Loucy (cell line): ENCODE data around the gene CORO1A.

Experiments
- H2AFZ ChIP-seq: fragments of 200-600 bp; sonication (generic); 2 replicates; pipeline ENCODE4 v1.6.0; 2016; ENCODE audit warnings: antibody characterized with exemption, mild to moderate bottlenecking, low read length, moderate library complexity
- H3F3A ChIP-seq: fragments of 200-600 bp; 2 replicates; pipeline ENCODE4 v1.6.0; 2016; ENCODE audit warnings: antibody characterized with exemption, low read depth, mild to moderate bottlenecking
- H3K27me3 ChIP-seq: fragments of 200-600 bp; sonication (generic); 2 replicates; pipeline ENCODE4 v1.6.1; 2014; ENCODE audit warnings: low read length, mild to moderate bottlenecking; ENCODE audit not compliant: insufficient read depth, poor library complexity, severe bottlenecking
- H3K36me3 ChIP-seq: fragments of 200-600 bp; sonication (generic); 2 replicates; pipeline ENCODE4 v1.6.1; 2016; ENCODE audit warnings: low read length; ENCODE audit not compliant: insufficient read depth
- H3K4me1 ChIP-seq: fragments of 200-600 bp; sonication (generic); 2 replicates; pipeline ENCODE4 v1.5.1; 2014; ENCODE audit warnings: low read length, mild to moderate bottlenecking; ENCODE audit not compliant: insufficient read depth, poor library complexity, severe bottlenecking
- H3K4me2 ChIP-seq: fragments of 200-600 bp; sonication (generic); 2 replicates; pipeline ENCODE4 v1.6.0; 2014; ENCODE audit warnings: antibody characterized with exemption, low read length, low read depth, mild to moderate bottlenecking; ENCODE audit not compliant: poor library complexity, severe bottlenecking
- H3K4me3 ChIP-seq: fragments of 200-600 bp; sonication (generic); 2 replicates; pipeline ENCODE4 v1.5.1; 2014; ENCODE audit warnings: low read length, mild to moderate bottlenecking, mixed read lengths; ENCODE audit not compliant: poor library complexity, severe bottlenecking
- H3K79me2 ChIP-seq: fragments of 200-600 bp; sonication (generic); 2 replicates; pipeline ENCODE4 v1.6.1; 2014; ENCODE audit warnings: low read length; ENCODE audit not compliant: insufficient read depth
- H3K9ac ChIP-seq: fragments of 200-600 bp; sonication (generic); 2 replicates; pipeline ENCODE4 v1.6.0; 2014; ENCODE audit warnings: mild to moderate bottlenecking, low read depth, low read length, moderate library complexity; ENCODE audit not compliant: poor library complexity, severe bottlenecking
- H3K9me2 ChIP-seq: fragments of 200-600 bp; sonication (generic); replicated peaks from 2 replicates; pipeline ENCODE4 v1.6.1; 2016; ENCODE audit warnings: low read depth, low read length, mixed read lengths
- H3K9me3 ChIP-seq: fragments of 200-600 bp; sonication (generic); 2 replicates; pipeline ENCODE4 v1.6.1; 2014; ENCODE audit warnings: mild to moderate bottlenecking, antibody characterized with exemption, low read length, low read depth; ENCODE audit not compliant: insufficient read depth
- H4K20me1 ChIP-seq: fragments of 200-600 bp; sonication (generic); 2 replicates; pipeline ENCODE4 v1.6.0; 2014; ENCODE audit warnings: antibody characterized with exemption, low read length, mild to moderate bottlenecking; ENCODE audit not compliant: insufficient read depth, poor library complexity, severe bottlenecking
- CTCF ChIP-seq: fragments of 200-600 bp; sonication (generic); conservative IDR thresholded peaks from 2 replicates; pipeline ENCODE4 v1.5.1; 2014; ENCODE audit warnings: mild to moderate bottlenecking, antibody characterized with exemption, low read length
- EZH2phosphoT487 ChIP-seq: fragments of 200-600 bp; IDR thresholded peaks from 2 replicates; pipeline ENCODE4 v1.6.1; 2018; ENCODE audit warnings: antibody characterized with exemption, mild to moderate bottlenecking, moderate library complexity, borderline replicate concordance

Gene CORO1A

GRCh38 chr16:30145657-30146056 is 37.7 kb upstream of the CORO1A start:
- no peaks in the 10 kb centered on the region for H3K27me3 ChIP-seq
- peaks cover 8% of the 10 kb centered on the region for H3K9me3 ChIP-seq
- no peaks in the 10 kb centered on the region for H3K79me2 ChIP-seq
- H3K9ac ChIP-seq = no peak overlapping the region
- H3K4me2 ChIP-seq = no peak overlapping the region
- no peaks in the 10 kb centered on the region for H4K20me1 ChIP-seq
- H3F3A ChIP-seq = no peaks in the 10 kb centered on the region
- no peak overlapping the region for H3K4me3 ChIP-seq
- TF ChIP-seq EZH2phosphoT487 (no peak), CTCF (no peak)
- H3K9me2 ChIP-seq = no peaks in the 10 kb centered on the region
- no peaks in the 10 kb centered on the region for H3K4me1 ChIP-seq
- H2AFZ ChIP-seq = no peak overlapping the region
- no peaks in the 10 kb centered on the region for H3K36me3 ChIP-seq

DNA sequence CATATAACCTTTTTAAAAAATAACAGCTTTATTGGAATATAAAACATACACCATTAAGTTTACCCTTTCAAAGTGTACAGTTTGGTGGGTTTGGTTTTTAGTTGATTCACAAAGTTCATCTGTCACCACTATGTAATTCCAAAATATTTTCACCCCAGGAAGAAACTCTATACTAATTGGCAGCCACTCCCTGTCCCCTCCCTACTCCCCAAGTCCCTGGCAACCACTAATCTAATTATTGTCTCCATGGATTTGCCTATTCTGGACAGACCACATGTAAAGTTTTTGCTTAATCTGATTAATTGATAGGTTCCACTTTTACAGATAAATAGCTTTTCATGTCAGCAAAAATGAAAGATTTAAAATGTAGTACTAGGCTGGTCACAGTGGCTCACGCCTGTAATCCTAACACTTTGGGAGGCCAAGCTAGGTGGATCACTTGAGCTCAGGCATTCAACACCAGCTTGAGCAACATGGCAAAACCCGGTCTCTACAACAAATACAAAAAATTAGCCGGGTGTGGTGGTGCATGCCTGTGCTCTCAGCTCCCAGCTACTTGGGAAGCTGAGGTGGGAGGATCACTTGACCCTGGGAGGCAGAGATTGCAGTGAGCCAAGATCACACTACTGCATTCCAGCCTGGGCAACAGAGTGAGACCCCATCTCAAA is 35.4 kb upstream of the CORO1A start:
- H3K4me1 ChIP-seq = no peaks in the 10 kb centered on the region
- no peaks in the 10 kb centered on the region for H3K9me2 ChIP-seq
- no peak overlapping the region for H3K4me3 ChIP-seq
- no peaks in the 10 kb centered on the region for H3K36me3 ChIP-seq
- H3K9me3 ChIP-seq = peaks cover 8% of the 10 kb centered on the region
- no peaks in the 10 kb centered on the region for H3K79me2 ChIP-seq
- H3F3A ChIP-seq = no peaks in the 10 kb centered on the region
- no peaks in the 10 kb centered on the region for H4K20me1 ChIP-seq
- no peaks in the 10 kb centered on the region for H3K27me3 ChIP-seq
- no peak overlapping the region for H3K4me2 ChIP-seq
- no peak for TF ChIP-seq EZH2phosphoT487
- TF ChIP-seq CTCF = no peak
- no peak overlapping the region for H2AFZ ChIP-seq
- no peak overlapping the region for H3K9ac ChIP-seq

DNA sequence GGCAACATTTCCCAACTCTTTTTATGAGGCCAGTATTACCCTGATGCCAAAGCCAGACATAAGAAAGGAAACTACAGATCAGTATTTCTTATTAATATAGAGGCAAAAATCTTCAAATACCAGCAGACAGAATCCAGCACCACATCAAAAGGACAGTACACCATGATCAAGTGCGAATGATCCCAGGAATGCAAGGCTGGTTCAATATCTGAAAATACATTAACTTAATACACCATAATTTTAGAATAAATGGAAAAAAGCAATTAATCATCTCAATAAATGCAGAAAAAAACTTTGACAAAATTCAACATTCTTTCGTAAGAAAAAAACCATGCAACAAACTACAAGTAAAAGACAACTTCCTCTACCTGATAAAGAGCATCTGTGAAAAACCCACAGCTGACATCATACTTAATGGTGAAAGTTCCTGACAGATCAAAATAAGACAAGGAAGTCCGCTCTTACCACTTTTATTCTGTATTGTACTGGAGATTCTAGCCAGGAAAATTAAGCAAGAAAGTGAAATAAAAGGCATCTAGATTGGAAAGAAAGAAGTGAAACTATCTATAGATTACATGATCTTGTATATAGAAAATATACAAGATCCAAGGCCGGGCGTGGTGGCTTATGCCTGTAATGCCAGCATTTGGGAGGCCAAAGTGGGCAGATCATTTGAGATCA is 34.0 kb upstream of the CORO1A start:
- Histone ChIP-seq H3K4me2 (no peak overlapping the region), H3K4me1 (no peaks in the 10 kb centered on the region), H3K9me3 (peaks cover 8% of the 10 kb centered on the region), H3K9me2 (no peaks in the 10 kb centered on the region), H3K27me3 (no peaks in the 10 kb centered on the region), H3K79me2 (no peaks in the 10 kb centered on the region), H3K9ac (no peak overlapping the region), H3K36me3 (no peaks in the 10 kb centered on the region), H3K4me3 (no peak overlapping the region), H3F3A (no peaks in the 10 kb centered on the region), H2AFZ (no peak overlapping the region), H4K20me1 (no peaks in the 10 kb centered on the region)
- TF ChIP-seq CTCF (no peak), EZH2phosphoT487 (no peak)
